HEK293T (cell line): Measurements from ENCODE around the gene TRAPPC1.

ENCODE experiments used
- CTCF ChIA-PET: fragments of 350-600 bp; formaldehyde crosslinking; extraction: SDS; loops from one replicate; lab custom pipeline; 2021; ENCODE audit warnings: antibody characterized with exemption, inconsistent platforms; lab: Yijun Ruan, JAX
- POLR2A ChIA-PET: fragments of 350-600 bp; formaldehyde crosslinking; extraction: SDS; loops from one replicate; lab custom pipeline; 2020; ENCODE audit warnings: antibody characterized with exemption, inconsistent platforms; lab: Yijun Ruan, JAX
- DNase-seq: peaks from one replicate; pipeline ENCODE4 v3.0.0; 2012; ENCODE audit warnings: mixed read lengths; ENCODE audit errors: extremely low spot score
- ARNT ChIP-seq: fragments of 450-650 bp; IDR thresholded peaks from 2 replicates; pipeline ENCODE4 v1.6.1; 2017; ENCODE audit warnings: mild to moderate bottlenecking
- BHLHE40 ChIP-seq: fragments of 450-650 bp; IDR thresholded peaks from 2 replicates; pipeline ENCODE4 v1.6.1; 2016; ENCODE audit warnings: mild to moderate bottlenecking, moderate library complexity, borderline replicate concordance
- CTBP1 ChIP-seq: fragments of 450-650 bp; IDR thresholded peaks from 2 replicates; pipeline ENCODE4 v1.6.1; 2016; ENCODE audit warnings: borderline replicate concordance
- ELF4 ChIP-seq: fragments of 450-650 bp; IDR thresholded peaks from 2 replicates; pipeline ENCODE4 v1.6.1; 2017; ENCODE audit warnings: antibody characterized with exemption
- FOXA1 ChIP-seq: fragments of 450-650 bp; IDR thresholded peaks from 2 replicates; pipeline ENCODE4 v1.6.1; 2016; ENCODE audit warnings: mild to moderate bottlenecking
- FOXK2 ChIP-seq: fragments of 450-650 bp; IDR thresholded peaks from 2 replicates; pipeline ENCODE4 v1.6.1; 2016; ENCODE audit warnings: mild to moderate bottlenecking
- FOXM1 ChIP-seq: fragments of 450-650 bp; IDR thresholded peaks from 2 replicates; pipeline ENCODE4 v1.6.1; 2017; ENCODE audit warnings: mild to moderate bottlenecking, borderline replicate concordance
- HDGF ChIP-seq: fragments of 450-650 bp; IDR thresholded peaks from 2 replicates; pipeline ENCODE4 v1.6.1; 2017; ENCODE audit warnings: antibody characterized with exemption, borderline replicate concordance
- L3MBTL2 ChIP-seq: fragments of 450-650 bp; conservative IDR thresholded peaks from 2 replicates; pipeline ENCODE4 v1.6.1; 2016; ENCODE audit warnings: mild to moderate bottlenecking
- LEF1 ChIP-seq: fragments of 450-650 bp; IDR thresholded peaks from 2 replicates; pipeline ENCODE4 v1.6.1; 2017; ENCODE audit warnings: mild to moderate bottlenecking, borderline replicate concordance
- NFRKB ChIP-seq: fragments of 450-650 bp; IDR thresholded peaks from 2 replicates; pipeline ENCODE4 v1.6.1; 2016; ENCODE audit warnings: mild to moderate bottlenecking, moderate library complexity
- SP1 ChIP-seq: fragments of 450-650 bp; IDR thresholded peaks from 2 replicates; pipeline ENCODE4 v1.6.1; 2017
- SUZ12 ChIP-seq: fragments of 450-650 bp; IDR thresholded peaks from 2 replicates; pipeline ENCODE4 v1.6.1; 2016; ENCODE audit warnings: mild to moderate bottlenecking
- TARDBP ChIP-seq: fragments of 450-650 bp; IDR thresholded peaks from 2 replicates; pipeline ENCODE4 v1.6.1; 2016
- ZNF384 ChIP-seq: fragments of 450-650 bp; IDR thresholded peaks from 2 replicates; pipeline ENCODE4 v1.6.1; 2016
- TF ChIP-seq, protein P1 (sequence below): fragments of 450-650 bp; IDR thresholded peaks from 2 replicates; pipeline ENCODE4 v1.6.1; 2016

TRAPPC1 gene

DNA sequence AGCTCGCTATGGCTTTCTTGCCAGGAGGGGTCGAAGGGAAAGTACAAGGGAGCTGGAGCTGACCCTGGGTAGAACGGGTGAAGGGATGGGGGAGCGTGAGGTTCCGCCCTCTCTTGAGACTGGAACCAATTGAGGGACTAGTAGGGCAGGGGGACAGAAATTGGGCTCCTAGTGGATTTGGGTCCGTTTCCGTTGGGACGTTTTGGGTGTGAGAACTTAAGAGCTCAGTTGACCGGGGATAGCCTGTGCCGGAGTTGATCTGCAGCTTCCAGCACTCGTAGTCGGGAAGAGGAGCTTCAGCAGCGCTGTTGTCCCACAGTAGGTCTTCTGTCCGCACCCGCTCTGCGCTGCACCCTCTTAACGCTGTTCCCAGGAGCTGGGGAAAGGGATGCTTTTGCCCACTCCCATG, 741 bp upstream of the TRAPPC1 start:
- TF ChIP-seq L3MBTL2 = 0 out of 2 replicates have a peak, but pooled peaks have one; percentile 2
- TF ChIP-seq SP1 = no peak
- peak; percentile 41 for DNase-seq
- POLR2A ChIA-PET = interaction anchor here (0.6 to 5.2 kb wide), 24 partner anchors 9 to 305 kb away, joined by 3 to 69 read pairs (median 4); partner anchors contain the start of genes NAA38, RNF227 and SAT2
- CTCF ChIA-PET = interaction anchor here (0.5 to 2.1 kb wide), 7 partner anchors 13 to 887 kb away, joined by 3 to 10 read pairs (median 3); no protein-coding TSS in a partner anchor

DNA sequence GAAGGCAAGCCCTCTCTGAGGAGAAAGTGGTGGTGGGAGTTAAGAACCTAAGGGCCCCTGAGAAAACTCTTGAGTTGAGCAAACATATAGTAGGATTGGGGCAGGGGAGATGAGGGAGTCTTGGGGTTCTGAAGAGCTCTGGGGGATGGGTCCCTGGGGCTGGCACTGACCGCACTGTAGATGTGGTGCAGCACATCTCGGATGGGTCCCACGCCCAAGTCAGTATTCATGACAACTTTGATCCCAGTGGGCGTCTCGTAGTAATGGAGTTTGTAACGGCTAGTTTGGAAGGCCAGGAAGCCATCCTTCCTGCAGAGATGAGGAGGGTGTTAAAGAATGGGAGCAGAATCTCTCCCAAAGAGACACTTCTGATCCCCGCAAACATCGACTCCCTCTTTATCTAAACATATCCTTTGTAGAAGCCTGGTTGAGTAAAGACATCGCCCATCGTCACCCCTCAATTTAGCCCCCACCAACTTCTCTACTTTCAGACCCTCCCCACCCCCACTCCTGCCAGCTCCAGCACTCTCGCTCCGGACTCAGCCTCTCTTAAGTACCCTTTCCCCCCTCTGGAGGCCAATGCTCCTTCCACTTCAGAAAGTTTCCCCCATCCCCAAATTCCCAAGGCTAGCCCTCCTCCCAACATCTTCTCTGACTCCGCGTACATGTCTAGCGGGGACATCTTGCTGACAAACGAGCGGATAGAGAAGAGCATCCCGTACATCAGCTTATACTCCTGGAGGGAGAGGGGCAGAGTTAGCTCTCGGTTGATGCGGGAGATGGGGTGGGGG, 710 bp downstream of the TRAPPC1 start:
- CTCF ChIA-PET = no interaction called here
- POLR2A ChIA-PET = interaction anchor here (1.0 to 5.2 kb wide), 15 partner anchors 9 to 303 kb away, joined by 3 to 69 read pairs (median 5); partner anchors contain the start of genes NAA38, RNF227 and SAT2
- no peak for TF ChIP-seq NFRKB
- no peak for DNase-seq

DNA sequence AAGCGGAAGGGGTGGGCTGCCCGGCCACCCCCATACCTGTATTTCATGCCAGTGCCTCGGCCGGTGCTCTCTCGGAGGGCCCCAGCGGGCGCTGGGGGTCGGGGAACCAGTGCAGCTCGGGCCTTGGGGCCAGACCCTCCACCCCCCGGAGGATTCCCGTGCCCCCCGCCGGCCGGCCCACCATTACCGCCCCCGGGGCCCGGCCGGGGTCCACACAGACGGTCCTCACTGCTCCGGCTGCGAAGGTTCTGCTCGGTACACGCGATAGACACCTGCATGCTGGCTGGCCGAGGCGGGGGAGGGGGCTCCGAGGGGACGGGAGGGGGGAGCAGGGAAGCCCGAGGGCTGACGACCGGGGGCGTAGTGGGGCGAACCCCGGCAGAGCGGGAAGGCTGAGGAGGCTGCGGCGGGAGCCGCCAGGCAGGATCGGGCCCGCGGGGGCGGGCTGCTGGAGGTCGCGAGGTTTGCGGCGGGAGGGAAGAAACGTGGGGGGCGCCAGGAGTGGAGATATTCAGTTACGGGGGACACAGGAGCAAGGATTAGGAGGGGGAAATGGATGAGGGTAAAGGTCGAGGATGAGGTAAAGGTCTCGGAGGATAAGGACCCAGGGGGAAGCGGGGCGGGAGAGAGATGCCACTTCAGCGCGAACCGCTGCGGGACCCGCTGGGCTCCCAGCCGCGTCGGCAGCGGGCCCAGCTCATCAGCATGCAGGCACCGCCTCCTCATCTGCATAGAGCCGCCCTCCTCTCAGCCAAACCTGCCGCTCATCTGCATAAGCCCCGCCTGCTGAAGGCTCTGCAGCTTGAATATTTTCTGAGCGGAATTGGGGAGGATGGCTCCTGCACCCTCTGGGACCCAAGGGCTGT, 2.4 kb downstream of the TRAPPC1 start, which contains the start of gene KCNAB3:
Gene KCNAB3 (minus strand): TSS at position 699 of the 866 bp plus-strand sequence. CDS start 421 bp downstream, at position 278.
- CTCF ChIA-PET = no interaction called here
- POLR2A ChIA-PET = interaction anchor here (5.2 kb wide), 1 partner anchor 16 kb away, joined by 48 read pairs; no protein-coding TSS in a partner anchor
- peak; percentile 23 for DNase-seq
- TF ChIP-seq SP1 = no peak
- TF ChIP-seq ZNF384 = no peak
- no peak for TF ChIP-seq HDGF
- TF ChIP-seq, protein P1, sequence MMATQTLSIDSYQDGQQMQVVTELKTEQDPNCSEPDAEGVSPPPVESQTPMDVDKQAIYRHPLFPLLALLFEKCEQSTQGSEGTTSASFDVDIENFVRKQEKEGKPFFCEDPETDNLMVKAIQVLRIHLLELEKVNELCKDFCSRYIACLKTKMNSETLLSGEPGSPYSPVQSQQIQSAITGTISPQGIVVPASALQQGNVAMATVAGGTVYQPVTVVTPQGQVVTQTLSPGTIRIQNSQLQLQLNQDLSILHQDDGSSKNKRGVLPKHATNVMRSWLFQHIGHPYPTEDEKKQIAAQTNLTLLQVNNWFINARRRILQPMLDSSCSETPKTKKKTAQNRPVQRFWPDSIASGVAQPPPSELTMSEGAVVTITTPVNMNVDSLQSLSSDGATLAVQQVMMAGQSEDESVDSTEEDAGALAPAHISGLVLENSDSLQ = no peak
- TF ChIP-seq LEF1 = no peak

DNA sequence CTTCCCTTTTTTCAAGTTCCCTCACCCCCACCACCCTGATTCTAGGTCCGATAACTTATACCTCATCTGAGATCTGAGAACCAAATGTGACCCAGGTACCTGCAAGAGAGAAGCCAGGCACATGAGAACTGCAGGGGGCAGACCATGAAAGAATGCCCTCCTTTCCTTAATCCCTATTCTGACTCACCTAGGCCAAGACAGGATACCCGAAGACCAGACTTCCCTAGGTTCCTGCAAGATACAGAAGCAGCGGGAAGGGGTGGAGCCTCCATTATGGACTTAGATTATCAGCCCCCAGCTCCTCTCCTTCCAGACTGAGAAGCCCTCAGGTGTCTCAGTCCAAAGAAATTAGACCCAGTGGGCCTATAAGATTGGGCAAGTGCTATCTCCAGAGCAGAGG, 4.2 kb downstream of the TRAPPC1 start:
- DNase-seq = no peak
- TF ChIP-seq ELF4 (no peak), ZNF384 (no peak), BHLHE40 (no peak), ARNT (no peak), HDGF (no peak), SUZ12 (no peak), L3MBTL2 (no peak), SP1 (no peak), CTBP1 (no peak), LEF1 (no peak), FOXM1 (no peak), FOXA1 (no peak), TARDBP (no peak), NFRKB (no peak)
- ChIA-PET CTCF (no interaction called here), POLR2A (no interaction called here)

DNA sequence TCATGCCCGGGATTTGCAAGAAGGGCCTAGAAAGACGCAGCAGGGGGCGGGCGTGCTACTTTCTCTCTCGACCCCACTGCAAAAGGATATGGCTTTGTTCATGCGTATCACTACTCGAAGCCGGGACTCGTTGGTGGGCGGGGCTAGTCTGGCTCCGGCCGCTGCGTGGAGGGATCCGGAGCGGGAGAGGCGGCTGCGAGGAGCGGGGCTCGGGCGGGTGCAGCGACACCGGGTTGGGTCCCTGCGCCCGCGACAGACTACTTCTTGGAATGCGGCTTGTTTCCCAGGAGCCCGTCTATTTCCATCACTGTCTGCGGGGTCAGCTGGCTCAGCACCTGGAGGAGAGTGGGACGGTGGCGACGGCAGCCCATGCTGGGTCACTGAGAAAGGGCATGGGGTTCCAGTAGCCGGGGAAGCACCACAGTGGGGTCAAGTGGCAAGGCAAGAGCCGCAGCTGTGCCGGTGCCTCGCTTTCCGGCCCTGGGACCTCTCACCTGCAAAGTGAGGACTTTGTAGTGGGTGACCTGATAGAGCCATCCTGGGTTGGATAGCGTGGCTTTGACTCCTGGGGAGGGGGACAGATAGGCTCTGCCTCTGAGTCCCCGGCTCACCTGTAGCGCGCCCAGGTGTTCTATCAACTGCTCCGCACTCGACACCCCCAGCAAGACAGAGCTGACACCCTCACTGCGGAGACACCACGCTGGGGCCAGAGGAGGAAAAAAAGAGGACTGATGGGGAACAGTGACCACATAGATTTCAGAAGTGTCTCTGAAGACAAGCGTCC, 8.7 kb downstream of the TRAPPC1 start:
- no peak for DNase-seq
- TF ChIP-seq SUZ12 (no peak), ELF4 (no peak), HDGF (no peak), BHLHE40 (no peak), L3MBTL2 (no peak), ARNT (no peak)
- POLR2A ChIA-PET = interaction anchor here (1.4 kb wide), 1 partner anchor 9 kb away, joined by 6 read pairs; the partner anchor contains the start of genes CNTROB and TRAPPC1
- CTCF ChIA-PET = no interaction called here

DNA sequence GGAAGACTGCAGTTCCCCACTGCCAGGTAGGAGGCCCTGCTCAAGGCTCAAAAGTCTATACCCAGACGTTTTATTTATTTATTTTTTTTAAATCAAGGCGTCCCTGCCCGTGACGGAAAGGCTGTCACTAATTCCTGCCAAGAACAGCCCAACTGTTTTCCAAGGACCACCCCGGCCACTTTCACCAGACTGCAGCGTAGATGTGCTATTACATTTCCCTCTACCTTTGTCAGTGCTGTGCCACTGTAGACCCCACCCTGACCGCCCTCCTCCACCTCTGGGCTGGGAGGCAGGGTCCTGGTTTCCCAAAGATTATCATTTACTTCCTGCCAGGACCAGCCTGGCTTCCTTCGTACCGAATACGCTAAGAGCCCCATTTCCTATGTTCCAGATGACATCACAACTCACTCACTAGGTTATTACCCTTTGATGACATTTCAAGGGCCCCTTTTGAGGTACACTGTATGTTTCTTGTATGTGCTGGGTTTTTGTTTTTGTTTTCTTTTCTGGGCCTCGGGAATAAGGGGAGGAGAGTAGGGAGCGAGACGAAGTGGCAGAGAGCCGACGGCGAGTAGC, 9.4 kb downstream of the TRAPPC1 start:
- no peak for DNase-seq
- POLR2A ChIA-PET = interaction anchor here (1.0 to 1.4 kb wide), 2 partner anchors 9 to 10 kb away, joined by 4 to 6 read pairs; partner anchors contain the start of genes CNTROB and TRAPPC1
- no peak for TF ChIP-seq SP1
- no peak for TF ChIP-seq ARNT
- no peak for TF ChIP-seq HDGF
- no peak for TF ChIP-seq CTBP1
- TF ChIP-seq TARDBP = no peak
- CTCF ChIA-PET = no interaction called here

DNA sequence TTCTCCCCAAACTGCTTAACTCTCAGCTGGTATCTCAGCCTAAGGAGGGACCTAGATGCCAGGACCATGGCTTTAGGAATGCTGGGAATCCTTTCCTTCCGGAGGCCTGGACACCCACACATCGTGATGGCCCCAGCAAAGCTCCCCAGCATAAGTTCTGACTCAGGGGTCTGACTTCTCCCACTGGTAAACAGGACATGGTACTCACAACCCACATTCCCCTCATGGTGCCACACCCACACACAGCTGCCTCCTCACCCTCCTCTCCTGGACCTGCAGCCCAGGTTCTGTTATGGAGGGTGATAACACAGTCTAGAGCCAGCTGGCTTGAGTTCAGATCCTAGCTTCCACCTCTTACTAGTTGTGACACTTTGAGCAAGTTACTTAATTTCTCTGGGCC, 14.9 kb downstream of the TRAPPC1 start:
- no peak for DNase-seq
- ChIA-PET POLR2A (interaction anchor here (1.1 to 6.0 kb wide), 7 partner anchors 8 to 68 kb away, joined by 3 to 69 read pairs (median 4); partner anchors contain the start of genes CNTROB and TRAPPC1), CTCF (interaction anchor here (1.0 to 2.8 kb wide), 4 partner anchors 66 to 141 kb away, joined by 3 to 14 read pairs (median 5); no protein-coding TSS in a partner anchor)
- TF ChIP-seq SUZ12 (no peak), LEF1 (no peak), FOXA1 (no peak), HDGF (no peak), ARNT (no peak), FOXK2 (no peak), L3MBTL2 (no peak), CTBP1 (no peak), NFRKB (no peak), ELF4 (no peak)
